K562 (cell line): ENCODE data around the gene ROR2. TPM values are rescaled to one million over a fixed set of nuclear protein-coding genes. Genes with fewer than 3 reads are reported as not detected.

Experiments used
- CBX2 ChIP-seq: fragments of 200-600 bp; sonication (generic); IDR thresholded peaks from one replicate; pipeline ENCODE4 v1.6.1; 2012; ENCODE audit warnings: mild to moderate bottlenecking, low read length, inconsistent platforms; ENCODE audit not compliant: insufficient read depth, poor library complexity, severe bottlenecking
- MAFK ChIP-seq: IDR thresholded peaks from 2 replicates; pipeline ENCODE4 v1.6.1; 2011; ENCODE audit warnings: low read length, improper control_type of control experiment
- POLR2AphosphoS2 ChIP-seq: IDR thresholded peaks from 2 replicates; pipeline ENCODE4 v1.6.1; 2012; ENCODE audit warnings: low read length, improper control_type of control experiment
- POU5F1 ChIP-seq: fragments of 150-350 bp; IDR thresholded peaks from 2 replicates; pipeline ENCODE4 v1.6.1; 2014; ENCODE audit warnings: borderline replicate concordance, low read length, low read depth, mild to moderate bottlenecking; ENCODE audit not compliant: partially characterized antibody
- SMARCA4 ChIP-seq: fragments of 450-650 bp; IDR thresholded peaks from 2 replicates; pipeline ENCODE4 v1.6.1; 2016
- SNRNP70 ChIP-seq: fragments of 200-400 bp; formaldehyde crosslinking; optimal IDR thresholded peaks from 2 replicates; pipeline ENCODE3; 2017; ENCODE audit warnings: low read depth, low read length
- SUPT5H ChIP-seq: fragments of 450-650 bp; IDR thresholded peaks from 2 replicates; pipeline ENCODE4 v1.6.1; 2016
- YBX1 ChIP-seq: fragments of 450-650 bp; IDR thresholded peaks from 2 replicates; pipeline ENCODE4 v1.7.1; 2016; ENCODE audit warnings: mild to moderate bottlenecking
- ZFP30 ChIP-seq: fragments of 250-450 bp; sonication (Bioruptor Pico); IDR thresholded peaks from 2 replicates; pipeline ENCODE4 v1.8.0; 2022; ENCODE audit warnings: moderate library complexity, mild to moderate bottlenecking, inconsistent platforms, borderline replicate concordance
- ZNF217 ChIP-seq: sonication (generic); formaldehyde crosslinking; IDR thresholded peaks from 2 replicates; pipeline ENCODE4 v1.8.0; 2022; ENCODE audit warnings: mild to moderate bottlenecking, missing genetic modification reagents
- ZNF551 ChIP-seq: fragments of 250-450 bp; sonication (Bioruptor Pico); IDR thresholded peaks from 2 replicates; pipeline ENCODE4 v1.5.0; 2021; ENCODE audit warnings: mild to moderate bottlenecking, moderate library complexity
- polyA plus RNA-seq, 8 experiments: library from polyadenylated mRNA; depleted of rRNA in 4 of 8; stranded (reverse) in 5 of 8; unstranded in 3 of 8; fragments of >200 nt; fragmentation: Nextera tagmentation in 2 of 8; fragmentation: Illumina TruSeq in 1 of 8; extraction: Ambion mirVana in 2 of 8; extraction: Trizol in 1 of 8; gene quantifications; 2 replicates each; pipeline versions ENCODE4 v1.2.1 to v1.2.3, GENCODE V29; 2011 to 2014; ENCODE audit warnings: inconsistent platforms in 1 of 8, missing spikeins in 1 of 8
- total RNA-seq, 7 experiments: library from RNA; depleted of rRNA in 6 of 7; stranded (reverse); fragments of >200 nt in 6 of 7; fragmentation: Illumina TruSeq in 2 of 7; extraction: Trizol in 2 of 7; gene quantifications; 2 replicates each; pipeline versions ENCODE4 v1.2.1 to v1.2.3, GENCODE V29; 2011 to 2021; ENCODE audit warnings: low replicate concordance in 1 of 7
- TF ChIP-seq, protein P1 (sequence below): sonication (generic); formaldehyde crosslinking; IDR thresholded peaks from 2 replicates; pipeline ENCODE4 v1.8.0; 2022; ENCODE audit warnings: mild to moderate bottlenecking, missing genetic modification reagents
- TF ChIP-seq, protein P2 (sequence below): fragments of 200-600 bp; sonication (generic); IDR thresholded peaks from one replicate; pipeline ENCODE4 v1.6.1; 2012; ENCODE audit warnings: mild to moderate bottlenecking, low read depth, low read length, inconsistent platforms

Gene ROR2
- total and polyA plus RNA-seq, 9 of the 15 experiments (the other 6 are each of a cell fraction or from before 2014, with no cell fraction given): 5.6 to 33.8 (median 15.3) TPM

DNA sequence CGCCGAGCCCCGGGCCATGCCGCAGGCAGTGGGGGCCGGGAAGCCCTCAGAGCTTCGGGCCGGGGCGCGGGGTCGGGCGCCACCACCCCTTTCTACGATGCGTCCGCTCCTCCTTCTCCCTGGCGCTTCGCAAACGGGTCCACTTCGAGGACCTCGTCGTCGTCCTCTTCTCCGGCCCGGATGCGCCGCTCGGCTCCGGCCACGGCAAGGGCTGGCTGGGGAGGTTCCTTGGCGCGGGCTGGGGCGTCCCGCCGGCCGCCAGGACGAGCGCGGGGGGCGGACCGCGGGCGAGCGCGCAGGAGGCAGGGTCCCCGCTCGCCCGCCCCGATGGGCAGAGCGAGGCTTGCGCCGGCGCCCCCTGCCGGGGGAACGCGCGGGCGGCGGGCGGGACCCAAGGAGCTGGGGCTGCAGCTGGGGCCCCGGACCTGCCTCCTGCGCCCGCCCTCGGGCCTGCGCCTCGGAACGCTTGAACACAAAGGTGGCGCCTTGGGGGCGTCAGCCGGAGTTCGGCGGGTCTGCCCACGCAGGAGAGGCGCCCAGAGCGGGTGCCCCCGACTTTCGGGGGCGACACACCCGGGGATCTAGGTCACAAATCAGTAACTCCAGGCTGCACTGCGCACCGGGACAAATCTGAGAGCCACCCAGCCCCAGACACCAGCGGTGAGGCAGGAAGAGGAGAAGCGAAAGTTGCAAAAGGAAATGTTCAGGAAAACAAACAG, at the start of gene ROR2 (continued):
- TF ChIP-seq, protein P1, sequence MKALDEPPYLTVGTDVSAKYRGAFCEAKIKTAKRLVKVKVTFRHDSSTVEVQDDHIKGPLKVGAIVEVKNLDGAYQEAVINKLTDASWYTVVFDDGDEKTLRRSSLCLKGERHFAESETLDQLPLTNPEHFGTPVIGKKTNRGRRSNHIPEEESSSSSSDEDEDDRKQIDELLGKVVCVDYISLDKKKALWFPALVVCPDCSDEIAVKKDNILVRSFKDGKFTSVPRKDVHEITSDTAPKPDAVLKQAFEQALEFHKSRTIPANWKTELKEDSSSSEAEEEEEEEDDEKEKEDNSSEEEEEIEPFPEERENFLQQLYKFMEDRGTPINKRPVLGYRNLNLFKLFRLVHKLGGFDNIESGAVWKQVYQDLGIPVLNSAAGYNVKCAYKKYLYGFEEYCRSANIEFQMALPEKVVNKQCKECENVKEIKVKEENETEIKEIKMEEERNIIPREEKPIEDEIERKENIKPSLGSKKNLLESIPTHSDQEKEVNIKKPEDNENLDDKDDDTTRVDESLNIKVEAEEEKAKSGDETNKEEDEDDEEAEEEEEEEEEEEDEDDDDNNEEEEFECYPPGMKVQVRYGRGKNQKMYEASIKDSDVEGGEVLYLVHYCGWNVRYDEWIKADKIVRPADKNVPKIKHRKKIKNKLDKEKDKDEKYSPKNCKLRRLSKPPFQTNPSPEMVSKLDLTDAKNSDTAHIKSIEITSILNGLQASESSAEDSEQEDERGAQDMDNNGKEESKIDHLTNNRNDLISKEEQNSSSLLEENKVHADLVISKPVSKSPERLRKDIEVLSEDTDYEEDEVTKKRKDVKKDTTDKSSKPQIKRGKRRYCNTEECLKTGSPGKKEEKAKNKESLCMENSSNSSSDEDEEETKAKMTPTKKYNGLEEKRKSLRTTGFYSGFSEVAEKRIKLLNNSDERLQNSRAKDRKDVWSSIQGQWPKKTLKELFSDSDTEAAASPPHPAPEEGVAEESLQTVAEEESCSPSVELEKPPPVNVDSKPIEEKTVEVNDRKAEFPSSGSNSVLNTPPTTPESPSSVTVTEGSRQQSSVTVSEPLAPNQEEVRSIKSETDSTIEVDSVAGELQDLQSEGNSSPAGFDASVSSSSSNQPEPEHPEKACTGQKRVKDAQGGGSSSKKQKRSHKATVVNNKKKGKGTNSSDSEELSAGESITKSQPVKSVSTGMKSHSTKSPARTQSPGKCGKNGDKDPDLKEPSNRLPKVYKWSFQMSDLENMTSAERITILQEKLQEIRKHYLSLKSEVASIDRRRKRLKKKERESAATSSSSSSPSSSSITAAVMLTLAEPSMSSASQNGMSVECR (CRISPR knock-in tag): no peak
- TF ChIP-seq SNRNP70: no peak
- no peak for TF ChIP-seq SMARCA4
- no peak for TF ChIP-seq ZNF551 (CRISPR knock-in tag)
- no peak for TF ChIP-seq SUPT5H
- no peak for TF ChIP-seq POU5F1
- TF ChIP-seq ZFP30 (CRISPR knock-in tag): no peak
- no peak for TF ChIP-seq ZNF217 (CRISPR knock-in tag)
- TF ChIP-seq CBX2: no peak
- TF ChIP-seq, protein P2, sequence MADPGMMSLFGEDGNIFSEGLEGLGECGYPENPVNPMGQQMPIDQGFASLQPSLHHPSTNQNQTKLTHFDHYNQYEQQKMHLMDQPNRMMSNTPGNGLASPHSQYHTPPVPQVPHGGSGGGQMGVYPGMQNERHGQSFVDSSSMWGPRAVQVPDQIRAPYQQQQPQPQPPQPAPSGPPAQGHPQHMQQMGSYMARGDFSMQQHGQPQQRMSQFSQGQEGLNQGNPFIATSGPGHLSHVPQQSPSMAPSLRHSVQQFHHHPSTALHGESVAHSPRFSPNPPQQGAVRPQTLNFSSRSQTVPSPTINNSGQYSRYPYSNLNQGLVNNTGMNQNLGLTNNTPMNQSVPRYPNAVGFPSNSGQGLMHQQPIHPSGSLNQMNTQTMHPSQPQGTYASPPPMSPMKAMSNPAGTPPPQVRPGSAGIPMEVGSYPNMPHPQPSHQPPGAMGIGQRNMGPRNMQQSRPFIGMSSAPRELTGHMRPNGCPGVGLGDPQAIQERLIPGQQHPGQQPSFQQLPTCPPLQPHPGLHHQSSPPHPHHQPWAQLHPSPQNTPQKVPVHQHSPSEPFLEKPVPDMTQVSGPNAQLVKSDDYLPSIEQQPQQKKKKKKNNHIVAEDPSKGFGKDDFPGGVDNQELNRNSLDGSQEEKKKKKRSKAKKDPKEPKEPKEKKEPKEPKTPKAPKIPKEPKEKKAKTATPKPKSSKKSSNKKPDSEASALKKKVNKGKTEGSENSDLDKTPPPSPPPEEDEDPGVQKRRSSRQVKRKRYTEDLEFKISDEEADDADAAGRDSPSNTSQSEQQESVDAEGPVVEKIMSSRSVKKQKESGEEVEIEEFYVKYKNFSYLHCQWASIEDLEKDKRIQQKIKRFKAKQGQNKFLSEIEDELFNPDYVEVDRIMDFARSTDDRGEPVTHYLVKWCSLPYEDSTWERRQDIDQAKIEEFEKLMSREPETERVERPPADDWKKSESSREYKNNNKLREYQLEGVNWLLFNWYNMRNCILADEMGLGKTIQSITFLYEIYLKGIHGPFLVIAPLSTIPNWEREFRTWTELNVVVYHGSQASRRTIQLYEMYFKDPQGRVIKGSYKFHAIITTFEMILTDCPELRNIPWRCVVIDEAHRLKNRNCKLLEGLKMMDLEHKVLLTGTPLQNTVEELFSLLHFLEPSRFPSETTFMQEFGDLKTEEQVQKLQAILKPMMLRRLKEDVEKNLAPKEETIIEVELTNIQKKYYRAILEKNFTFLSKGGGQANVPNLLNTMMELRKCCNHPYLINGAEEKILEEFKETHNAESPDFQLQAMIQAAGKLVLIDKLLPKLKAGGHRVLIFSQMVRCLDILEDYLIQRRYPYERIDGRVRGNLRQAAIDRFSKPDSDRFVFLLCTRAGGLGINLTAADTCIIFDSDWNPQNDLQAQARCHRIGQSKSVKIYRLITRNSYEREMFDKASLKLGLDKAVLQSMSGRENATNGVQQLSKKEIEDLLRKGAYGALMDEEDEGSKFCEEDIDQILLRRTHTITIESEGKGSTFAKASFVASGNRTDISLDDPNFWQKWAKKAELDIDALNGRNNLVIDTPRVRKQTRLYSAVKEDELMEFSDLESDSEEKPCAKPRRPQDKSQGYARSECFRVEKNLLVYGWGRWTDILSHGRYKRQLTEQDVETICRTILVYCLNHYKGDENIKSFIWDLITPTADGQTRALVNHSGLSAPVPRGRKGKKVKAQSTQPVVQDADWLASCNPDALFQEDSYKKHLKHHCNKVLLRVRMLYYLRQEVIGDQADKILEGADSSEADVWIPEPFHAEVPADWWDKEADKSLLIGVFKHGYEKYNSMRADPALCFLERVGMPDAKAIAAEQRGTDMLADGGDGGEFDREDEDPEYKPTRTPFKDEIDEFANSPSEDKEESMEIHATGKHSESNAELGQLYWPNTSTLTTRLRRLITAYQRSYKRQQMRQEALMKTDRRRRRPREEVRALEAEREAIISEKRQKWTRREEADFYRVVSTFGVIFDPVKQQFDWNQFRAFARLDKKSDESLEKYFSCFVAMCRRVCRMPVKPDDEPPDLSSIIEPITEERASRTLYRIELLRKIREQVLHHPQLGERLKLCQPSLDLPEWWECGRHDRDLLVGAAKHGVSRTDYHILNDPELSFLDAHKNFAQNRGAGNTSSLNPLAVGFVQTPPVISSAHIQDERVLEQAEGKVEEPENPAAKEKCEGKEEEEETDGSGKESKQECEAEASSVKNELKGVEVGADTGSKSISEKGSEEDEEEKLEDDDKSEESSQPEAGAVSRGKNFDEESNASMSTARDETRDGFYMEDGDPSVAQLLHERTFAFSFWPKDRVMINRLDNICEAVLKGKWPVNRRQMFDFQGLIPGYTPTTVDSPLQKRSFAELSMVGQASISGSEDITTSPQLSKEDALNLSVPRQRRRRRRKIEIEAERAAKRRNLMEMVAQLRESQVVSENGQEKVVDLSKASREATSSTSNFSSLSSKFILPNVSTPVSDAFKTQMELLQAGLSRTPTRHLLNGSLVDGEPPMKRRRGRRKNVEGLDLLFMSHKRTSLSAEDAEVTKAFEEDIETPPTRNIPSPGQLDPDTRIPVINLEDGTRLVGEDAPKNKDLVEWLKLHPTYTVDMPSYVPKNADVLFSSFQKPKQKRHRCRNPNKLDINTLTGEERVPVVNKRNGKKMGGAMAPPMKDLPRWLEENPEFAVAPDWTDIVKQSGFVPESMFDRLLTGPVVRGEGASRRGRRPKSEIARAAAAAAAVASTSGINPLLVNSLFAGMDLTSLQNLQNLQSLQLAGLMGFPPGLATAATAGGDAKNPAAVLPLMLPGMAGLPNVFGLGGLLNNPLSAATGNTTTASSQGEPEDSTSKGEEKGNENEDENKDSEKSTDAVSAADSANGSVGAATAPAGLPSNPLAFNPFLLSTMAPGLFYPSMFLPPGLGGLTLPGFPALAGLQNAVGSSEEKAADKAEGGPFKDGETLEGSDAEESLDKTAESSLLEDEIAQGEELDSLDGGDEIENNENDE: no peak
- no peak for TF ChIP-seq YBX1
- TF ChIP-seq POLR2AphosphoS2: no peak
- no peak for TF ChIP-seq MAFK
